WTC11 (cell line): Measurements from ENCODE around the gene ENPP6. TPM values are rescaled to one million over a fixed set of nuclear protein-coding genes. Genes with fewer than 3 reads are reported as not detected.

ENCODE experiments used
- ATAC-seq: fragments of 200-7000 bp; cut with Tn5 transposase; 2 replicates; pipeline ENCODE4 v1.10.0; 2021; ENCODE audit warnings: mild to moderate bottlenecking, moderate library complexity
- CTCF ChIA-PET: fragments of 300-600 bp; sonication (Branson Sonifier 250); formaldehyde crosslinking; loops from one replicate; lab custom pipeline; 2021; ENCODE audit warnings: antibody characterized with exemption; lab: Charles Lee
- POLR2A ChIA-PET: fragments of 350-600 bp; sonication (Branson Sonifier 250); formaldehyde crosslinking; loops from one replicate; lab custom pipeline; 2021; ENCODE audit warnings: antibody characterized with exemption; lab: Charles Lee
- DNase-seq: peaks from one replicate; pipeline ENCODE4 v3.0.0; 2021; ENCODE audit warnings: low spot score
- H3K27ac Mint-ChIP-seq: 2 replicates; pipeline ENCODE4 v1.8.0; 2021; ENCODE audit warnings: mixed read lengths
- H3K27me3 Mint-ChIP-seq: 2 replicates; pipeline ENCODE4 v1.8.0; 2021; ENCODE audit warnings: low read depth, mild to moderate bottlenecking, moderate library complexity, mixed read lengths
- H3K36me3 Mint-ChIP-seq: 2 replicates; pipeline ENCODE4 v1.8.0; 2021; ENCODE audit warnings: mixed read lengths
- H3K4me1 Mint-ChIP-seq: 2 replicates; pipeline ENCODE4 v1.8.0; 2022; ENCODE audit warnings: mixed read lengths
- H3K4me3 Mint-ChIP-seq: 2 replicates; pipeline ENCODE4 v1.8.0; 2021; ENCODE audit warnings: mild to moderate bottlenecking, moderate library complexity, mixed read lengths
- H3K9me3 Mint-ChIP-seq: 2 replicates; pipeline ENCODE4 v1.8.0; 2021; ENCODE audit warnings: mixed read lengths
- CREM ChIP-seq: sonication (generic); formaldehyde crosslinking; IDR thresholded peaks from 2 replicates; pipeline ENCODE4 v1.8.1; 2022; ENCODE audit warnings: mild to moderate bottlenecking, missing genetic modification reagents, moderate library complexity
- FOXK1 ChIP-seq: sonication (generic); formaldehyde crosslinking; IDR thresholded peaks from 2 replicates; pipeline ENCODE4 v1.8.0; 2022; ENCODE audit warnings: mild to moderate bottlenecking, moderate library complexity, missing genetic modification reagents
- IRF1 ChIP-seq: sonication (generic); formaldehyde crosslinking; IDR thresholded peaks from 2 replicates; pipeline ENCODE4 v1.8.0; 2023; ENCODE audit warnings: missing genetic modification reagents
- JUN ChIP-seq: sonication (generic); formaldehyde crosslinking; IDR thresholded peaks from 2 replicates; pipeline ENCODE4 v1.8.0; 2023; ENCODE audit warnings: mild to moderate bottlenecking, missing genetic modification reagents
- NFYB ChIP-seq: sonication (generic); formaldehyde crosslinking; conservative IDR thresholded peaks from 2 replicates; pipeline ENCODE4 v1.8.0; 2022; ENCODE audit warnings: low read depth, missing genetic modification reagents
- NR1H2 ChIP-seq: sonication (generic); formaldehyde crosslinking; IDR thresholded peaks from 2 replicates; pipeline ENCODE4 v1.9.0; 2021; ENCODE audit warnings: mild to moderate bottlenecking, moderate library complexity, missing genetic modification reagents
- PRDM15 ChIP-seq: sonication (generic); formaldehyde crosslinking; IDR thresholded peaks from 2 replicates; pipeline ENCODE4 v1.8.0; 2022; ENCODE audit warnings: missing genetic modification reagents
- RELA ChIP-seq: sonication (generic); formaldehyde crosslinking; IDR thresholded peaks from 2 replicates; pipeline ENCODE4 v1.8.1; 2022; ENCODE audit warnings: missing genetic modification reagents, mild to moderate bottlenecking, borderline replicate concordance
- TEAD4 ChIP-seq: sonication (generic); formaldehyde crosslinking; IDR thresholded peaks from 2 replicates; pipeline ENCODE4 v1.8.0; 2022; ENCODE audit warnings: mild to moderate bottlenecking, missing genetic modification reagents
- USF2 ChIP-seq: sonication (generic); formaldehyde crosslinking; IDR thresholded peaks from 2 replicates; pipeline ENCODE4 v1.8.1; 2023; ENCODE audit warnings: mild to moderate bottlenecking, missing genetic modification reagents, moderate library complexity
- ZBTB43 ChIP-seq: sonication (generic); formaldehyde crosslinking; IDR thresholded peaks from 2 replicates; pipeline ENCODE4 v1.8.1; 2023; ENCODE audit warnings: mild to moderate bottlenecking, missing genetic modification reagents
- ZNF219 ChIP-seq: sonication (generic); formaldehyde crosslinking; IDR thresholded peaks from 2 replicates; pipeline ENCODE4 v1.8.0; 2023; ENCODE audit warnings: missing genetic modification reagents, mild to moderate bottlenecking, borderline replicate concordance
- ZNF263 ChIP-seq: sonication (generic); formaldehyde crosslinking; IDR thresholded peaks from 2 replicates; pipeline ENCODE4 v1.8.1; 2022; ENCODE audit warnings: low read depth, mild to moderate bottlenecking, moderate library complexity, missing genetic modification reagents
- ZNF281 ChIP-seq: sonication (generic); formaldehyde crosslinking; IDR thresholded peaks from 2 replicates; pipeline ENCODE4 v1.8.0; 2023; ENCODE audit warnings: mild to moderate bottlenecking, missing genetic modification reagents
- ZNF396 ChIP-seq: fragments of 250-450 bp; sonication (Bioruptor Pico); IDR thresholded peaks from 2 replicates; pipeline ENCODE4 v1.8.0; 2021; ENCODE audit warnings: mild to moderate bottlenecking, moderate library complexity, borderline replicate concordance
- total RNA-seq: library from RNA; stranded (reverse); gene quantifications from 3 replicates; pipeline ENCODE4 v1.2.3, GENCODE V29; 2021

The ENPP6 gene
- total RNA-seq, 1 experiment from 2014 or later, result 0.09 TPM

- CTCF ChIA-PET, result no interaction called here
- TF ChIP-seq NFYB (no peak), ZNF263 (no peak), ZNF396 (CRISPR knock-in tag) (no peak), IRF1 (CRISPR knock-in tag) (no peak), PRDM15 (CRISPR knock-in tag) (no peak), RELA (CRISPR knock-in tag) (no peak), TEAD4 (CRISPR knock-in tag) (no peak), JUN (CRISPR knock-in tag) (no peak), ZNF219 (CRISPR knock-in tag) (no peak), CREM (CRISPR knock-in tag) (no peak), ZBTB43 (CRISPR knock-in tag) (no peak), FOXK1 (no peak)
- TF ChIP-seq, all 79 proteins: peak for 0
- Mint-ChIP-seq H3K27me3 (no peaks in the 10 kb centered on the region; the same call in 1 of the 2 replicates), H3K4me1 (no peaks in the 10 kb centered on the region), H3K36me3 (no peaks in the 10 kb centered on the region), H3K9me3 (no peaks in the 10 kb centered on the region), H3K4me3 (no peak overlapping the region), H3K27ac (no peak overlapping the region)
- ATAC-seq, result no peak
- DNase-seq, result no peak
- POLR2A ChIA-PET, result no interaction called here
Observed at GRCh38 chr4:184120549-184121127, 97.0 kb downstream of the ENPP6 start.

- no peak for TF ChIP-seq NR1H2 (CRISPR knock-in tag)
- TF ChIP-seq ZNF396 (CRISPR knock-in tag), result no peak
- TF ChIP-seq USF2, result no peak
- Mint-ChIP-seq H3K4me3 (no peak overlapping the region), H3K36me3 (no peaks in the 10 kb centered on the region), H3K27ac (no peak overlapping the region), H3K4me1 (no peaks in the 10 kb centered on the region), H3K27me3 (no peaks in the 10 kb centered on the region; the same call in 1 of the 2 replicates), H3K9me3 (no peaks in the 10 kb centered on the region)
- ChIA-PET POLR2A (no interaction called here), CTCF (interaction anchor here (1.1 kb wide), 1 partner anchor 26 kb away, joined by 4 read pairs; no protein-coding TSS in a partner anchor)
- DNase-seq, result no peak
- ATAC-seq, result no peak
Observed at GRCh38 chr4:184117662-184118199, 99.9 kb downstream of the ENPP6 start.

GRCh38 chr4:184115399-184115798, 102.3 kb downstream of the ENPP6 start:
- H3K36me3 Mint-ChIP-seq, result no peaks in the 10 kb centered on the region
- H3K4me1 Mint-ChIP-seq, result no peaks in the 10 kb centered on the region
- POLR2A ChIA-PET, result no interaction called here
- no peaks in the 10 kb centered on the region; the same call in 1 of the 2 replicates for H3K27me3 Mint-ChIP-seq
- no peak overlapping the region for H3K4me3 Mint-ChIP-seq
- no peak overlapping the region for H3K27ac Mint-ChIP-seq
- no peak for TF ChIP-seq ZNF281 (CRISPR knock-in tag)
- ATAC-seq (no peak; the same call in 1 of the 2 replicates), DNase-seq (no peak)
- CTCF ChIA-PET, result interaction anchor here (0.7 to 2.0 kb wide), 8 partner anchors 10 to 252 kb away, joined by 3 to 8 read pairs (median 3); no protein-coding TSS in a partner anchor
- H3K9me3 Mint-ChIP-seq, result peaks cover 8% of the 10 kb centered on the region
